HG02884 (cell line): ENCODE measurements around the gene IPP.
"Not testable (repeated sequence)": the region's sequence is repeated elsewhere in the genome, so short reads cannot be mapped to it uniquely, and the experiment has no call there.

Experiments used
- ATAC-seq: cut with Tn5 transposase; IDR thresholded peaks from one replicate; pipeline ENCODE4 v1.9.1; 2021; ENCODE audit warnings: mild to moderate bottlenecking, moderate library complexity; ENCODE audit not compliant: unreplicated experiment

IPP gene

DNA sequence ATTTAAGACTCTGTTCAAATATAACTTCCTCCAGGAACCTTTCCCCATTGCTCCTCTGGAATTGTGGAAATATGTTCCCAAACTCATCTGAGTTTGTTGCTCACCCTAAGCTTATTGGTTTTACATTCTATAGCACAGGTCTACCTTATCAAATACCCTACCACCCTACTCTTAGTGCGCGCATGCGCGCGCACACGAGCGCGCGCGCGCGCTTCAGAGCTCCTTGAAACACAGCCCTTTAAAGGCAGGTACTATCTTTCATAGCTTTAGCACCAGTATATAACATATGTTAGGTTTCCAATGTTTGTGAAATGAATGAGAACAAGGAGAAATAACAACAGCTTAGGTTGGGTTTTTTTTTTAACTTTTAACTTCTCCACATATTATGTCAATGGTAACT, 3.5 kb downstream of the IPP start:
- ATAC-seq: no peak

DNA sequence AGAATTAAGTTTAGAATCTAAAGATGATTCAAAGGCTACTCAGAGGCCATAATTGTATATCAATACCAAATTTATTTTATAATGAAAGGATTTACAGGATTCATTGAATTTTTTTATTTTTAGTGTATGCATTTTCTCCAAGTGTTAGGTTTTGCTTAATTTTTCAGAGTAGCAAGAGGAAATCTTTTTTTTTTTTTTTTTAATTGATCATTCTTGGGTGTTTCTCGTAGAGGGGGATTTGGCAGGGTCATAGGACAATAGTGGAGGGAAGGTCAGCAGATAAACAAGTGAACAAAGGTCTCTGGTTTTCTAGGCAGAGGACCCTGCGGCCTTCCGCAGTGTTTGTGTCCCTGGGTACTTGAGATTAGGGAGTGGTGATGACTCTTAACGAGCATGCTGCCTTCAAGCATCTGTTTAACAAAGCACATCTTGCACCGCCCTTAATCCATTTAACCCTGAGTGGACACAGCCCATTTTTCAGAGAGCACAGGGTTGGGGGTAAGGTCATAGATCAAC, 10.8 kb downstream of the IPP start:
- not testable (repeated sequence) for ATAC-seq

DNA sequence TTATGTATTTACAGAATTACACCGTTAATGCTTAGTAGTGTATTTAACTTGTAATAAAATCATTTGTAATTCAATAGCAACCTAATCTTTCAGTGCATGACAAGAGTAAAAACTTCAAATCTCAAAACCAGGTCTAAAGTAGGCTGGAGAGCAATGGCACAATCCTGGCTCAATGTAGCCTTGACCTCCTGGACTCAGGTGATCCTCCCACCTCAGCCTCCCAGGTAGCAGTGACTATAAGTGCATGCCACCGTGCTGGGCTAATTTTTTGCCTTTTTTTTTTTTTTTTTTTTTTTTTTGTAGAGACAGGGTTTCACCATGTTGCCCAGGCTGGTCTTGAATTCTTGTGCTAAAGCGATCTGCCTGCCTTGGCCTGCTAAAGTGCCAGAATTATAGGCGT, 11.3 kb downstream of the IPP start:
- ATAC-seq: no peak

DNA sequence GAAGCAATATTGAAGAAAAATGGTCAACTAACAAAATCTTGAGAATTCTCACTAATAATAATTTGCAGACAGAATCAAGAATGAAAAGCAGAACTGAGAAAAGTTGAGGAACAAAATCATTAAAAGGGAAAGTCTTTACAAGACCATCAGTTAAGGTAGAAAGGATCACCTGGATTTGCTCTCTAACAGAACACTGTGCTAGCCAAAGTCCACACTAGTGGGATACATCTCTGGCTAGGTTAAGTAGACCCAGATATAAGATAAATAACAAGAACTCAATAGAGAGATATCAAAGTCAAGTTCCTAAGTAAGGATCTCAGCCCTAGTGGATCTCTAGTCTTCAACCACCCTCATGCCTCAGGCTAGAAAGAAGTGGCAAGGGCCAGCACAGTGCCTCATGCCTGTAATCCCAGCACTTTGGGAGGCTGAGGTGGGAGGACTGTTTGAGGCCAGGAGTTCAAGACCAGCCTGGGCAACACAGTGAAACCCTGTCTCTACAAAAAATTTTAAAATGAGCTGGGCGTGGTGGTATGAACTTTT, 19.6 kb downstream of the IPP start:
- ATAC-seq: no peak

DNA sequence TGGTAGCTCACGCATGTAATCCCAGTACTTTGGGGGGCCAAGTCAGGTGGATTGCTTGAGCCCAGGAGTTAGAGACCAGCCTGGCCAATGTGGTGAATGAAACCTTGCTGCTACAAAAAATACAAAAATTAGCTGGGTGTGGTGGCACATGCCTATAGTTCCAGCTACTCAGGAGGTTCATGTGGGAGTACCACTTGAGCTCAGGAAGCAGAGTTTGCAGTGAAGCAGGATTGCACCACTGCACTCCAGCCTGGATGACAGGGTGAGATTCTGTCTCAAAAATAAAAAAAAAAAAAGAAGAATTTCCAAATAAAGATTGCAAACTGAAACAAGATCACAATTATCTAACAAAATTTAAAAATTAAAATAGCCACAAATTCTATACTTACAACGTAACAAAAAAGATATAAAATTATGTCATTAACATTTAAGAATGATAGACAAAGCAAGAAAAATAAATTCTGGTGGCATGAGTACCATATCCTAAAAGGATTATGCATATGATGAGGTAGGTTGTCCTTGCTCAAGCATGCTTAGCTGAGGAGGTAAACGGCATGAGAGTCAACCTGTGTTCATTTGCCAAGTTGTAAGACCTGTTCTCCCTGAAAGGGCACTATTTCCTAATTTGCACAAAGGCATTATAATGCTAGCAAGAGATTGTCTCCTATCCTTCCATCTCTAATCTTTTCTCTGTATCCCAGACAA, 20.2 kb downstream of the IPP start:
- no peak for ATAC-seq

DNA sequence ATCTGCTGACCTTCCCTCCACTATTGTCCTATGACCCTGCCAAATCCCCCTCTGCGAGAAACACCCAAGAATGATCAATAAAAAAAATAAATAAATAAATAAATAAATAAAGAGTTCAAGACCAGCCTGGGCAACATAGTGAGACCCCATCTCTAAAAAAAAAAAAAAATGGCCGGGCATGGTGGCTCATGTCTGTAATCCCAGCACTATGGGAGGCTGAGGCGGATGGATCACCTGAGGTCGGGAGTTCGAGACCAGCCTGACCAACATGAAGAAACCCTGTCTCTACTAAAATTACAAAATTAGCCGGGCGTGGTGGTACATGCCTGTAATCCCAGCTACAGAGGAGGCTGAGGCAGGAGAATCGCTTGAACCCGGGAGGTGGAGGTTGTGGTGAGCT, 24.4 kb downstream of the IPP start:
- not testable (repeated sequence) for ATAC-seq

DNA sequence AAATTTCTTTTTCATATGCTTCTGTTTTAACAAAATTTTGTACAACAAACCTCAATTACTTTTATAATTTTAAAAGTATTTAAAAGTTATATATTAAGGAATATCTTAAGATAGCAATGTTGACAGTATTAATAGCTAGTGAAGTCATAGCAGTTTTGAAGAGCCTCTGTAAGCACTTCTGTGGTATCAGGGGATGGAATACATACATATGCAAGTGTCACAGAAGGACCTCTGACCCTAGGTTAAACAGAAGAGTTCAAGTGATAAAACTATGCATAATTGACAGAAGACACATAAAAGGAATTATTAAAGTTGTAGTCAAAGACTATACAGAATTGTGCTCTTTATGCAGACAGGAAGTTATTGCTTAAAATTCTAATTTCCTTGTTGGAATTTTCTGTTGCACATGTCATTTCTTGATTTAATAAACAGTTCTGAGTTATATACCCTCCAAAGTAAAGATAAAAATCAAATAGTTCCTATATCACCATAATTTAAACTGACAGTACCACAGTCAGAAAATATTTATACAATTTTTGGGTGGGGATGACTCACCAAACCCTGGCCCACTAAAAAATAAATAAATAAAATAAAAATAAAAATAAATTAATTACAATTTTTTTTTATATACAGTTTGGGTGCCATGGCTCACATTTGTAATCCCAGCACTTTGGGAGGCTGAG, 27.1 kb downstream of the IPP start:
- ATAC-seq: no peak

DNA sequence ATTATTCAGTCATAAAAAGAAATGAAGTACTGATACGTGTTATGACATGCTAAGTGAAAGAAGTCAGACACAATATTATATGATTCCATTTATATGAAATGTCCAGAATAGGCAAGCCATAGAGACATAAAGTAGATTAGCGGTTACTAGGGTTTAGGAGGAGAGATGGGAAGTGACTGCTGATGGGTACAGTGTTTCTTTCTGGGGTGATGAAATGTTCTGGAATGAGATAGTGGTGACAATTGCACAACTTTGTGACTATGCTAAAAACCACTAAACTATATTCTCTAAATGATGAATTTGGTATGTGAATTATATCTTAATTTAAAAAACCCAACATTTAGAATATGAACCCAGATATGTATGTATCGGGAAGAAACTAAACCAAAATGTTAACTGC, 27.6 kb downstream of the IPP start:
- ATAC-seq: no peak

DNA sequence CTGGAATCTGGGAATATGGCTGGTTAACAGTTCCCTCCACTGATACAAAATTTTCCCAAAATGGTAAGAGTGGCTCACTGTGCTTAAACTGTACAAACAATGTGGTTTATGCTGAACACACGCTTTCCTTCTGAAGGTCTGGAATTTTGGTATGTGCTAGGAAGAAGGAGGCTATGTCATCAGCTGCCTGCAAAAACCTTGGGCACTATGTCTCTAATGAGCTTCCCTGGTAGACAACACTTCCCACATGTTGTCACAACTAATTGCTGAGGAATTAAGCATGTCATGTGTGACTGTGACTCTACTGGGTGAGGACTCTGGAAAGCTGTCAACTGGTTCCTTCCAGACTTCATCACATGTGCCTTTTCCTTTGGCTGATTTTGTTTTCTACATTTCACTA, 29.2 kb downstream of the IPP start:
- no peak for ATAC-seq

DNA sequence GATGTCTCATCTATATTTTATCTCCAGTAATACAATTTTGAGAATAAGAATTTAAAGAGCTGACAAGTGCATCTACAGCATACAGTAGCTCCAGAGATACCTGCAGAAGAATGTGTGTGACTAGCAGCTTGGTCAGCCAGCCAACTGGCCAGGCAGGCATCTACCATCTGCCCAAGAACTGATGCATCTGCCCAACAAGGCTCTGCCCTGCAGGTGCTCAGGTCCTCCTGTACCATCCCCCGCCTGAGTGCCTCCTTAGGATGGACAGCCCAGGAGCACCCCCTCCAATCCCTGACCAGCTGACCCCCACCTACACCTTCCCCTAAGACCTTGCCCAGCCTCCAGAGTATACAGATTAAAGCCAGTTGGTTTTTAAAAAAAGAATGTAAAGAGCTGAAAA, 32.2 kb downstream of the IPP start:
- no peak for ATAC-seq

DNA sequence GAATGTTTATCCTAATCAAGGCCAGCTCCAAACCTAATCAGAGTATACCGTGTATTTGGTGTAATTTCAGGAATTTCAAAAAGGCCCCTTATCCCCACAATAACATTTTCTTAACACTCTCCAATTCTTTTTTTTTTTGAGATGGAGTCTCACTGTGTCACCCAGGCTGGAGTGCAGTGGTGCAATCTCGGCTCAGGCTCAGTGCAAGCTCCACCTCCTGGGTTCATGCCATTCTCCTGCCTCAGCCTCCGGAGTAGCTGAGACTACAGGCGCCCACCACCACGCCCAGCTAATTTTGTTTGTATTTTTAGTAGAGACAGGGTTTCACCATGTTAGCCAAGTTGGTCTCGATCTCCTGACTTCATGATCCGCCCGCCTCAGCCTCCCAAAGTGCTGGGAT, 33.1 kb downstream of the IPP start:
- not testable (repeated sequence) for ATAC-seq

DNA sequence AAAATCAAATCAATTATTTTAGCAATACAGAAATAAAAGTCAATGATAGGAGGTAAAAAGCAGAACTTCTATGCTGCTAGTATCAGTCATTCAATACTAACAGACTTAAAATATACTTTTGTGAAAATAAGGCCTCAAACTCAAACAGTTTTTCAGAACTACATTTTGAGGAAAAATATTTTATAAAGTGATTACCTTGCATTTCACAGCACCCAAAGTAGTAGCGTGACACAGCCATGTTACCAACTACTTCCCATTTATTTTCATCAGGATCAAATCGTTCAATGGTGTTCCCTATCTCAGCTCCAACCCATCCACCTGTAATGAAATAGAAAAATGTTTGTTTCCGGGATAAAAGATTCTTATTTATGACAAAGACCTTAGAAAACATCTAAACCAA, 33.8 kb downstream of the IPP start:
- ATAC-seq: no peak

DNA sequence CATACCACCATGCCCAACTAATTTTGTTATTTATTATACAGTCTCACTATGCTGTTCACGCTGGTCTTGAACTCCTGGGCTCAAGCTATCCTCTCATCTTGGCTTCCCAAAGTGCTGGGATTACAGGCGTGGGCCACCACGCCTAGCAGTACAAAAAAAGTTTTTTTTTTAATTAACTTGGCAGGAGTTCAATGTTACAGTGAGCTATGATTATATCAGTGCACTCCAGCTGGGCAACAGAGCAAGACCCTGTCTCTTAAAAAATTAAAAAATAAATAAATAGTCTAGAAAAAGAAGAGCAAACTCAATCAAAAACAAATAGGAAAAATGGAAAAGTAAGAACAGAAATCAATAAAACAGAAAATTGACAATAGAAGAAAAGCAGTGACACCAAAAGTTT, 36.7 kb downstream of the IPP start:
- no peak for ATAC-seq

DNA sequence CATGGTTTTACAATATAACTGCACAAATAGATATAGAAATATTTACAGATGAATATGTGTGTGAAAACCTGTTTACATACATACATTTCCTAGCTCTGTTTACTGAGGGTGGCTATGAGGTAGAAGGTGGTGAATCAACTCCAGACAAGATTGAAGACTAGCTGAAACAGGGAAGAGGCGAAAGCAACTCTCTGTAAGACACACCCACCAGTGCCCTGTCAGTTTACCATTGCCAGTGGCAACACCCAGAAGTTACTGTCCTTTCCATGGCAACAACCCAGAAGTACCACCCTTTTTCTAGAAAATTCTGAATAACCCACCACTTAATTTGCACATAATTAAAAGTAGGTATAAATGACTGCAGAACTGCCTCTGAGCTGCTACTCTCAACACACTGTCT, 45.8 kb downstream of the IPP start:
- ATAC-seq: no peak

DNA sequence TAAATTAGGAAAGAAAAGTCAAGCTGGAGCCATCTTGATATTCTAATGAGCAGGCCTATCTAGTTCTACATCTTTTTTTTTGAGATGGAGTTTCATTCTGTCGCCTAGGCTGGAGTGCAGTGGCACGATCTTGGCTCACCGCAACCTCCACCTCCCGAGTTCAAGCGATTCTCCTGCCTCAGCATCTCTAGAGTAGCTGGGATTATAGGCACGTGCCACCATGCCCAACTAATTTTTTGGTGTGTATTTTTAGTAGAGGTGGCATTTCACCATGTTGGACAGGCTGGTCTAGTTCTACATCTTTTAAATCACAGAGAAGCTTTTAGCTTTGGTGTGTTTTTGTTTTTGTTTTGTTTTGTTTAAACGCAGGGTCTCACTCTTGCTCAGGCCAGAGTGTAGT, 55.6 kb downstream of the IPP start:
- ATAC-seq: no peak

DNA sequence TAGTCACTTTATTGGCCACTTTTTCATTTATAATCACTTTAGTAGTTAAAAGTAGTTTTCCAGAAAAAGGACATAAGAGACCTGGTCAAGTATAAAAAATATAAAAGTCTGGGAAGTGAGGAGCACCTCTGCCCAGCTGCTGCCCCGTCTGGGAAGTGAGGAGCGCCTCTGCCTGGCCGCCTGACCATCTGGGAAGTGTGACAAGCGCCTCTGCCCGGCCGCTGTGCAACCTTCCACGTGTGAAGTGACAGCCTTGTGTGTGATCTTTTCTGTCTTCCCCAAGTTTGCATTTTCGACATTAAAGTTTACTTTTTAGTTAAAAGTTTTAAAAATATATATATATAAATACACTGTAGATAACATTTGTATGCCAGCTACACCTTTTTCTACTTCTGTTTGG, 56.6 kb downstream of the IPP start:
- not testable (repeated sequence) for ATAC-seq

DNA sequence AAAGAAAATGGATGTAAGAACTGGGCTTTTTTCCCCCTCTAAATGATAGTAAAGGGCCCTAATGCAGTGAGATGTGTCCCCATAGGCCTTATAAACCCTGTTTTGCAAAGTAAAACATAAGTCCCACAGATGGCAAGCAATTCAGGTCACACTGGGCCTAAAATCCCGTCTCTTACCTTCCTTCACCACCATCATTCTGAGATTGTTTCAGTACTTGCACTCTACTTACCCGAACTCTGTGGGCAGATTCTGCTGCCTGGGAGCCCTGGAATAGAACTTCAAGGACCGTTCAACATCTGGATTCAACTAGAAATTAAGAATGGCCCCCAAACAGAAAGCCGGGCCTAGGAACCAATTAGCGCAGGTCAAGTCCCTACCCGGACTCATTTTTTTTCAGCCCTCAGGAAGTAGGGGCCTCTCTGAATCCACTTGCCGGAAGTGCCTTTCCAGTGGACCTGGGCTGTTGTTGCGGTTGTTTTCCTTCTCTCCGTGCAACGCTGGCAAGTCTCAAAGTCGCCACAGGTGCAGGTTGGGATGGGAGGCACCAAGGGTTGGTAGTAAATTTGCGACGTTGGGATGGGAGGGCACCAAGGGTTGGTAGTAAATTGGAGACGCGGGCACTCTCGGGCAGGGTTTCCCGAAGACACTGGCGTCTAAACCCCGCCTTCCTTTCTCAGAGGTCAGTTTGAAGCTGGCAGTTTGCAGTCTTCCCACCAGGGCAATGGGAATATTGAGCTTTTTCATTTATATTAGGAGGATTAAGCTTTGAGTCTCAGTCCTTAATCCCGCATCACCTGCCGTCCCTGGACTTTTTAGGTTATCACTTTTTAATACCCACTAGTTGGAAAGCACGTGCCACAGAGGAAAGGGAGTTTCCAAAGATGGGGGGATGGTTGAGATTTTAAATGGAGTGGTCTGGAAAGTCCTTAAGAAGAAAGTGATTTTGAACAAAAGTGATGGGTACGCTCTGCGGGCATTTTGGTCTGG, 62.4 kb downstream of the IPP start, which contains the start of gene TMEM69:
Gene TMEM69, plus strand, starts transcription at position 428 of the 987 bp plus-strand sequence. CDS start 2,888 bp downstream, outside the sequence.
- no peak for ATAC-seq

DNA sequence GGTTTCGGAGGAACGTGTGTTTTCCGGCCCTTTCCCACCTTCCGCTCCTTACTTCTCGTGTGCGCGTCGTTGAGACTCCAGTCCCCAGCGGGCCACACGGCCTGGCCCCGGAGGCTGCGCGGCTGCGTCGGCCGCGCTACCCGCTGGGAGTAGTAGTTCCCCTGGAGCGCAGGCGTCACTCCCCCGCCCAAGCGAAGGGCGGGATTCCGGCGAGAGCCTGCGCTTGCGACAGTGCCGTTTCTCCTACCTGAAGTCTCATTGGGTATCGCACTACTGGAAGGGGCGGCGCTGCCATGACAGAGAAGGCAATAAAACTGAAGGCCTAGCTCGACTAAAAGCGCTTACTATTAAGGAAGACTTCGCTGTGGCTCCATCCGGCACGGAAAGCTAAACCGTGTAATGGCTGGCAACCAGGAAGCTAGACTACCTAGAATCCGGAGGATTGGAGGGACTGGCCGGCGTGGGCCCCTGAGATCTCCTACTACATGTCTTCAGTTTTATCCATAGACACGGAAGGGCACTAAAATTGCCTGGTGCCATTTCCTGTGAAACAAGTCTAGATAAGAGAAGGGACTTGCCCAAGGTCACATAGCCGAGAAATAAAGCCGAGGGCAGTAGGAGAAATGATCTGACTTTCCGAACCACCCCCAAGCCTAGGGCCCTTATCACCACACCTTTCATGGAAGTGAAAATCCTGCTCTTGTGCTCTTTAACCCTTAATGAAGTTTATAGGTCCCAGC, 63.3 kb downstream of the IPP start:
- ATAC-seq: peak; percentile 70

DNA sequence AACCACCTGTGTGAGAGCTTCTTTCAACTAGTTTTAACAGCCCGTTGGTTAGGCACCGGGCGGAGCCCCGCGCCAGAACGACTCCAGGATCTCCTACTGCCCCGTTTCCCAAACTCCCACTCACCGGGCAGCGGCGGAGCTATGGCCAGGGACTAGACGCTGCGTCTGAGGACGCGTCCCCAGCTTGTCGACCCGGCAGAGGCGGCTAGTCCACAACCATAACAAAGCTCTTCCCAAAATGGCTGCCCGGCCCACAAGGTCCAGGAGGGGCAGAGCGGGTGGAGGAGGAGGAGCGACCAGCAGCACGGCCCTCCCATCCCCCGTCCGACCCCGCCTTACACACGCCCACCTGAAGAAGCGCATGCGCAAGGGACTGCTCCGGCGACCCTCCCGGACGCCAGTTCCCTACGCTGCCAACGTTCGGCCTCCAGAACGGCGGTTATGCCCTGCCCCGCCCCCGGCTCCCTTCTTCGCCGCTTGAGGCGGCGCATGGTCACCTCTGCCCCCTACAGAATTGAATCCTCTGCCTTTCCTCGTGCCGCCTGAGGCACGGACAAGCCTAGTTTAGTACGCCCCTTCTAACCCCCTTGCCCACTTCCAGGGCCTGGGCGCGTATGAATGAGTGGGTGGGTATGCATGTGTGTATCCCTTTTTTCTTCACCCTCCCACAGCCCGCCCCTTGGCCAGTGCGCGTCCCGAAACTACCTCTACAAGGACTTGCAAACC, 64.0 kb downstream of the IPP start, which contains the start of gene GPBP1L1:
Gene GPBP1L1, minus strand, starts transcription at position 246 of the 726 bp plus-strand sequence. CDS start 27,446 bp downstream, outside the sequence.
- peak; percentile 46 for ATAC-seq

DNA sequence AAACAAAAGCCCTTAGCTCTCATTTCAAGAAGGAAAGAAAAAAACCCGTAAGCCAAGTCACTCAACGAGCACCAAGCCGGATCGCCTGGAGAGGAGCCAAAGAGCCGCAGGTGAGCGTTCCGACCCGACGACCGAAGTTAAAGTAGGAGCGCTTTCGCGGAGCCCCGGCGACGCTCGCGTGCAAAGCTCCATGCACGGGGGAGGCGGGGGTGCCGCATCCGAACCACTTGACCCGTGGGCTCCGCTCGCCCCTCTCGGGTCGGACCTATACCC, 64.5 kb downstream of the IPP start:
- no peak for ATAC-seq
